SK-N-MC (cell line): ENCODE data around the gene LRBA.

Source experiments
- EZH2 ChIP-seq: fragments of 200-600 bp; sonication (generic); IDR thresholded peaks from one replicate; pipeline ENCODE4 v1.6.1; 2017; ENCODE audit warnings: antibody characterized with exemption
- FOXP2 ChIP-seq: optimal IDR thresholded peaks from 2 replicates; pipeline ENCODE3; 2011; ENCODE audit warnings: mild to moderate bottlenecking, moderate library complexity; ENCODE audit not compliant: insufficient read depth; ENCODE audit errors: extremely low read length, control extremely low read depth
- POLR2AphosphoS5 ChIP-seq: IDR thresholded peaks from 2 replicates; pipeline ENCODE4 v1.6.1; 2012; ENCODE audit warnings: mild to moderate bottlenecking, low read depth, low read length, borderline replicate concordance

GRCh38 chr4:150253965-150254630, 761.0 kb downstream of the LRBA start:
- TF ChIP-seq POLR2AphosphoS5 = no peak
- no peak for TF ChIP-seq EZH2
- TF ChIP-seq FOXP2 = no peak
